GM20000 (cell line): ENCODE results near the gene NRSN1.

Experiments used
- DNase-seq: peaks from one replicate; pipeline ENCODE4 v3.0.0; 2012; ENCODE audit warnings: low spot score
- CTCF ChIP-seq: IDR thresholded peaks from 2 replicates; pipeline ENCODE4 v1.5.1; 2012; ENCODE audit warnings: mild to moderate bottlenecking, control low read depth; ENCODE audit errors: extremely low read depth, missing control alignments

NRSN1 gene

GRCh38 chr6:24148684-24149083 is 22.7 kb downstream of the NRSN1 start:
- TF ChIP-seq CTCF = no peak
- DNase-seq = no peak

DNA sequence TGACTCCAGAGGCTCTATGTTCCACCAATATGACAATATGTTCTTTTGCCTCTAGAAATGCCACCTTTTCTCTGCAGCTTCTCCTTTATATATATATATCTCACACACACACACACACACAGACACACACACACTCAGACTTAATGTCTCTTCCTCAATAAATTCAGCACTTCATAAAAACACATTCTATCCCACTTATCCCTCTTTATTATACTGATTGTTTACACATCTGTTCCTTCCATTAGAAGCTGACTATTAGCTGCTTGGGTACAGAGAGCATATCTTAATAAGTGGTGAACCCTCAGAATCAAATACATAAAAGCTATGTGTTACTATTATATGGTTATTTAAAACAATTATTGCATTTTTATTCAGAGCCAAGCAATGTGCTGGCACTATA is 23.3 kb downstream of the NRSN1 start:
- no peak for TF ChIP-seq CTCF
- no peak for DNase-seq

- no peak for TF ChIP-seq CTCF
- DNase-seq = no peak
Observed at GRCh38 chr6:24149836-24150235, 23.8 kb downstream of the NRSN1 start.

- DNase-seq = no peak
- TF ChIP-seq CTCF = no peak
Observed at GRCh38 chr6:24152014-24152413, 26.0 kb downstream of the NRSN1 start.

GRCh38 chr6:24154121-24154520 is 28.1 kb downstream of the NRSN1 start:
- DNase-seq = no peak

GRCh38 chr6:24157886-24158285 is 31.9 kb downstream of the NRSN1 start:
- no peak for DNase-seq
- TF ChIP-seq CTCF = no peak

More at GRCh38 chr6:24154121-24154520, 28.1 kb downstream of the NRSN1 start:
- no peak for TF ChIP-seq CTCF

- DNase-seq = no peak
Observed at GRCh38 chr6:24183584-24183983, 57.6 kb downstream of the NRSN1 start.

More at GRCh38 chr6:24183584-24183983, 57.6 kb downstream of the NRSN1 start:
- no peak for TF ChIP-seq CTCF
